Aorta (tissue), 5 donors: ENCODE measurements around the gene ZNF8. TPM values are rescaled to one million over a fixed set of nuclear protein-coding genes. Genes with fewer than 3 reads are reported as not detected.
A peak's percentile ranks its signal among the peaks of the same experiment; 100 is the strongest.

Source experiments
- ATAC-seq: fragments of 200-7000 bp; cut with Tn5 transposase; one replicate; pipeline ENCODE4 v1.9.1; 2022; ENCODE audit warnings: moderate library complexity; ENCODE audit not compliant: low FRiP score
- DNase-seq, 2 donors: peaks; one replicate each; pipeline ENCODE4 v3.0.0-alpha.2; 2020
- H3K27ac ChIP-seq, 2 donors: one replicate each; pipeline ENCODE4 v1.5.1; 2013; ENCODE audit warnings: low read length in 2 of 2, mild to moderate bottlenecking in 2 of 2, moderate library complexity in 2 of 2, control low read depth in 1 of 2, inconsistent platforms in 1 of 2, low read depth in 1 of 2
- H3K27me3 ChIP-seq, 2 donors: one replicate each; pipeline ENCODE4 v1.6.1; 2013; ENCODE audit warnings: control low read depth in 1 of 2, low read length in 1 of 2, mild to moderate bottlenecking in 1 of 2, moderate library complexity in 1 of 2; ENCODE audit not compliant: insufficient read depth in 2 of 2, control insufficient read depth in 1 of 2
- H3K36me3 ChIP-seq, 2 donors: one replicate each; pipeline ENCODE4 v1.6.1; 2013; ENCODE audit warnings: control low read depth in 1 of 2, low read length in 1 of 2, mild to moderate bottlenecking in 1 of 2; ENCODE audit not compliant: insufficient read depth in 2 of 2, control insufficient read depth in 1 of 2
- H3K4me1 ChIP-seq, 2 donors: one replicate each; pipeline ENCODE4 v1.6.1; 2013; ENCODE audit warnings: low read length in 2 of 2, control low read depth in 1 of 2, mild to moderate bottlenecking in 1 of 2, moderate library complexity in 1 of 2; ENCODE audit not compliant: insufficient read depth in 2 of 2, control insufficient read depth in 1 of 2
- H3K4me3 ChIP-seq, 2 donors: one replicate each; pipeline ENCODE4 v1.5.1; 2013; ENCODE audit warnings: low read length in 2 of 2, control low read depth in 1 of 2, mild to moderate bottlenecking in 1 of 2
- H3K9me3 ChIP-seq: one replicate; pipeline ENCODE4 v1.6.1; 2013; ENCODE audit warnings: mild to moderate bottlenecking, low read length; ENCODE audit not compliant: control insufficient read depth
- WGBS, 2 donors: extraction: QIAGEN DNeasy Blood & Tissue Kit; methylation state at CpG; one replicate each; pipeline ENCODE4 v1.1.7; 2013; 5-methylcytosine and 5-hydroxymethylcytosine counted together
- intact Hi-C, 2 donors: fragments of 100-400 bp; cut with DNase I; formaldehyde crosslinking; loops; one replicate each; pipeline versions ENCODE4 v1.14.2 to v1.15.0; 2022
- polyA plus RNA-seq, 2 donors: library from polyadenylated mRNA; stranded (reverse); fragments of 200-250 nt; gene quantifications; one replicate each; pipeline ENCODE4 v1.2.3, GENCODE V29; 2013
- total RNA-seq, 2 donors: library from RNA; stranded (reverse); fragmentation: NEBNext Ultra II Directional; extraction: Animal tissue kit (Norgen Biotek cat#: 25700); gene quantifications; one replicate each; pipeline ENCODE4 v1.2.1, GENCODE V29; 2021
- donor health status: healthy with polysubstance abuse.
- donor health status: Bipolar disorder and iron deficiency.
- donor health status: DM: no; HTN: no; CAD: no.
- donor health status: DM: no; HTN: no; CAD: no.
- donor health status: DM: yes; HTN: yes; CAD: no.

ZNF8 gene
- total and polyA plus RNA-seq, 4 donors: 0.38 to 7.8 (median 3.9) TPM

DNA sequence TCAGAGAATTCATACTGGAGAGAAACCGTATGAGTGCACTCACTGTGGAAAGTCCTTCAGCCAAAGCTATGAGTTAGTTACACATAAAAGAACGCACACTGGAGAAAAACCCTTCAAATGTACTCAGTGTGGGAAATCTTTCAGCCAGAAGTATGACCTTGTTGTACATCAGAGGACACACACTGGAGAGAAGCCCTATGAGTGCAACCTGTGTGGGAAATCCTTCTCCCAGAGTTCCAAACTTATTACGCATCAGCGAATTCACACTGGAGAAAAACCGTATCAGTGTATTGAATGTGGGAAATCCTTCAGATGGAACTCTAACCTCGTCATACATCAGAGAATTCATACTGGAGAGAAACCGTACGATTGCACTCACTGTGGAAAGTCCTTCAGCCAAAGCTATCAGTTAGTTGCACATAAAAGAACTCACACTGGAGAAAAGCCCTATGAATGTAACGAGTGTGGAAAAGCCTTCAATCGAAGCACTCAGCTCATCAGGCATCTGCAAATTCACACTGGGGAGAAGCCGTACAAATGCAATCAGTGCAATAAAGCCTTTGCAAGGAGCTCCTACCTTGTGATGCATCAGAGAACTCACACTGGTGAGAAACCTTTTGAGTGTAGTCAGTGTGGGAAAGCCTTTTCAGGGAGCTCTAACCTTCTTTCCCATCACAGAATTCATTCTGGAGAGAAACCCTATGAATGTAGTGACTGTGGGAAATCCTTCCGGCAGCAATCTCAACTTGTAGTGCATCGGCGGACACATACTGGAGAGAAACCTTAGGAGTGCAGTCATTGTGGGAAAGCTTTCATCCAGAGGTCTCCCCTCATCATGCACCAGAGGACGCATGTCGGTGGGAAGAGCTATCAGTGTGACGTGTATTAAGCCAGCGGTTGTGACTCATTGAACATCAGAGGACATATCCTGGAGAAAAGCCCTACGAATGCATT, 16.5 kb upstream of the ZNF8 start:
- 98 to 99% methylated on average over 19 of the region's 19 CpGs for WGBS, 2 donors

DNA sequence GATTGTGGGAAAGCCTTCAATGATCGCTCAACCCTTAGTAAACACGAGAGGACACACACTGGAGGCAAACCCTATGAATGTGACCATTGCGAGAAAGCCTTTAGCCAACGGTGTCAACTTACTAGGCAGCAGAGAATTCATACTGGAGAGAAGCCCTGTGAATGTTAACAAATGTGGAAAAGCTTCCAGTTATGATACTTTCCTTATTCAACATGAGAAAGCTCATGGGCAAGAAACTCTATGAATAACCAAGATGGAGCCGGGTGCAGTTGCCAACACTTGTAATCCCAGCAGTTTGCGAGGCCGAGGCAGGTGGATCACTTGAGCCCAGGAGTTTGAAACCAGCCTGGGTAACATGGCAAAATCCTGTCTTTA, 15.8 kb upstream of the ZNF8 start:
- Histone ChIP-seq H3K27me3 (no peaks in the 10 kb centered on the region), H3K27ac (no peak overlapping the region), H3K4me1 (no peaks in the 10 kb centered on the region), H3K9me3 (peaks cover 62% of the 10 kb centered on the region), H3K36me3 (peaks cover 16 to 22% of the 10 kb centered on the region in 2 donors), H3K4me3 (no peak overlapping the region)
- DNase-seq (no peak), ATAC-seq (no peak)
- WGBS, 2 donors: 98% methylated on average over 7 of the region's 7 CpGs
- intact Hi-C loops: no loop called here

More for the DNA sequence above, 16.5 kb upstream of the ZNF8 start:
- no peak overlapping the region for H3K4me3 ChIP-seq
- H3K4me1 ChIP-seq: no peaks in the 10 kb centered on the region
- ATAC-seq (no peak), DNase-seq (no peak)
- peaks cover 65% of the 10 kb centered on the region for H3K9me3 ChIP-seq
- no peaks in the 10 kb centered on the region for H3K27me3 ChIP-seq
- peaks cover 19 to 25% of the 10 kb centered on the region in 2 donors for H3K36me3 ChIP-seq
- H3K27ac ChIP-seq: no peak overlapping the region
- intact Hi-C loops: no loop called here

DNA sequence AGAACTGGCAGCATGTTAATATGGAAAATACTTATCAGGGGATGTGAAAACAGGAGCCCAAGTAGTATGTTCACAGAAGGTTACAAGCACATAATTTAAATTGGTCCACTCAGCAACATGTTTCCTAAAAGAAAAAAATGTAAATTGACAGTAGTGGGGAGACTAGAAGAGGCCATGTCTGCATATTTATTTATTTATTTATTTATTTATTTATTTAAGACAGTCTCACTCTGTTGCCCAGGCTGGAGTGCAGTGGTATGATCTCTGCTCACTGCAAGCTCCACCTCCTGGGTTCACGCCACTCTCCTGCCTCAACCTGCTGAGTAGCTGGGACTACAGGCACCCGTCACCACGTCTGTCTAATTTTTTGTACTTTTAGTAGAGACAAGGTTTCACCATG, 13.7 kb upstream of the ZNF8 start:
- WGBS, 2 donors: 96 to 98% methylated on average over 3 of the region's 3 CpGs
- no peaks in the 10 kb centered on the region for H3K27me3 ChIP-seq
- peaks cover 8 to 13% of the 10 kb centered on the region in 2 donors for H3K36me3 ChIP-seq
- no peak overlapping the region for H3K27ac ChIP-seq
- ATAC-seq (no peak), DNase-seq (no peak)
- peaks cover 54% of the 10 kb centered on the region for H3K9me3 ChIP-seq
- no peak overlapping the region for H3K4me3 ChIP-seq
- intact Hi-C loops: no loop called here
- H3K4me1 ChIP-seq: no peaks in the 10 kb centered on the region

- intact Hi-C loops: no loop called here
- WGBS, 2 donors: 93 to 95% methylated on average over 3 of the region's 3 CpGs
- peaks cover 40% of the 10 kb centered on the region for H3K9me3 ChIP-seq
- no peaks in the 10 kb centered on the region for H3K27me3 ChIP-seq
- H3K27ac ChIP-seq: no peak overlapping the region
- H3K4me3 ChIP-seq: no peak overlapping the region
- ATAC-seq: no peak
- H3K4me1 ChIP-seq: no peaks in the 10 kb centered on the region
- H3K36me3 ChIP-seq: peaks cover 0 to 6% of the 10 kb centered on the region in 2 donors
- DNase-seq: no peak
These were observed 10.4 kb upstream of the ZNF8 start for GRCh38 chr19:58268344-58268743.

DNA sequence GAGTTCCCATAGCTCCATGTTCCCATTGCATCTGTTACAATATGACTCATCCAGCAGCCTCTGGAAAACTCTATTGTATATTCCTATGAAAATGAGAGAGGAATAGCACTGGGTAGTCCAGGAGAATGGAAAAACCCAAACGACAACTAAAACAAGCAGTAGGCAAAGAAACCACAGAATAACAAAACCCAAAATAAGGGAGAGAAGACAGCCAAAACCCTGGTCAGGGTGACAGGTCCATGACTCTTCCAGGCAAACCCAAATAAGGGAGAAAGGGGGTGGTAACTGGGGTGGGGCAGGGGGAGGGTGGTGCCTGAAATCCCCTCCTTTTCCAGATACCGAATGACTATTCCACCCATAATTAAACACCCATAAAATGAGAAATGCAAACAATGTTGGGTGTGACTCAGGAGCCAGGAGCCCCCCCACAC, 4.0 kb upstream of the ZNF8 start:
- H3K27me3 ChIP-seq: no peaks in the 10 kb centered on the region
- H3K4me1 ChIP-seq: no peaks in the 10 kb centered on the region
- ATAC-seq: no peak
- no peak for DNase-seq
- peaks cover 0 to 3% of the 10 kb centered on the region in 2 donors for H3K36me3 ChIP-seq
- peaks cover 13% of the 10 kb centered on the region for H3K9me3 ChIP-seq
- H3K4me3 ChIP-seq: no peak overlapping the region
- intact Hi-C loops: no loop called here
- 80 to 84% methylated on average over 2 of the region's 2 CpGs for whole genome bisulfite sequencing, 2 donors
- H3K27ac ChIP-seq: no peak overlapping the region

GRCh38 chr19:58275564-58275963, 3.2 kb upstream of the ZNF8 start:
- DNase-seq (peak in 1 of 2 donors; percentile 1), ATAC-seq (no peak)
- Histone ChIP-seq H3K27me3 (no peaks in the 10 kb centered on the region), H3K4me1 (peaks cover 2 to 3% of the 10 kb centered on the region in 2 donors), H3K4me3 (no peak overlapping the region), H3K27ac (no peak overlapping the region), H3K36me3 (peaks cover 0 to 3% of the 10 kb centered on the region in 2 donors), H3K9me3 (peaks cover 11% of the 10 kb centered on the region)
- intact Hi-C loops: no loop called here
- WGBS, 2 donors: 97 to 98% methylated on average over 3 of the region's 3 CpGs

- no peak overlapping the region for H3K27ac ChIP-seq
- no peak overlapping the region for H3K4me3 ChIP-seq
- peaks cover 2 to 3% of the 10 kb centered on the region in 2 donors for H3K4me1 ChIP-seq
- ATAC-seq (no peak), DNase-seq (peak in 1 of 2 donors; percentile 49)
- peaks cover 4% of the 10 kb centered on the region for H3K9me3 ChIP-seq
- intact Hi-C loops: no loop called here
- WGBS, 2 donors: 92 to 96% methylated on average over 7 of the region's 7 CpGs
- peaks cover 0 to 1% of the 10 kb centered on the region in 2 donors for H3K36me3 ChIP-seq
- no peaks in the 10 kb centered on the region for H3K27me3 ChIP-seq
These were observed 1.6 kb upstream of the ZNF8 start for GRCh38 chr19:58277197-58277596.

DNA sequence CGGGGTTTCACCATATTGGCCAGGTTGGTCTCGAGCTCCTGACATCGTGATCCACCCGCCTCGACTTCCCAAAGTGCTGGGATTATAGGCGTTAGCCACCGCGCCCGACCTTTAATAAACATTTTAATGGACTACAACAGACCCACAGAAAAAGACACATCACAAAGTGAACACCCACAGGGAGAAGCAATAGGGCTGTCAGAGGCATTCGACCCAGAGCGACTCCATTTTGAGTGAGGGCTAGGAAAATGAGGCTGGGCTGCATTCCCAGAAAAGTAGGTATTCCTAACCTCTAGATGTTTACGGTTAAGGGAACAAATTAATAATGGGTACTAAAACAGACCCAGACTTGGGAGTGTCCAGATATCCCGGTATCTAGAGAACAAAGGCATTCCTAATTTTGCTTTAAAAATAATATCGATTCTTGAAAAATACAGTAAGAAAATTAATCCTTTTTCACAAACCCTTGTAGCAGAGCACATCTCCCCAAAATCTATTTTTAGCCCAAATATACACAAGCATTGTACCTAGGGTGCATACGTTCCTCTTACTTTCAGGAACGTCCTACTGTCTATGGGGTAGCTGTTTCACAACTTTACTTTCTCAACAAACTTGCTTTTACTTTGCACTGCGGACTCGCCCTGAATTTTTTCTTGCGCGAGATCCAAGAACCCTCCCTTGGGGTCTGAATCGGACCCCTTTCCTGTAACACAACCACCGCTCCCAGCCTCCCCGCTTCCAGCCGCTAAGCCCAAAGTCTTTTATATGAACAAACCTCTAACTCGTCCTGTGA, 811 bp upstream of the ZNF8 start:
- H3K36me3 ChIP-seq: no peaks in the 10 kb centered on the region
- H3K27me3 ChIP-seq: no peaks in the 10 kb centered on the region
- H3K4me3 ChIP-seq: peak overlapping the region; percentile 38 to 84
- peak in 1 of 2 donors; percentile 34 for DNase-seq
- ATAC-seq: peak; percentile 13
- 35% methylated on average over 25 of the region's 25 CpGs for WGBS, 2 donors
- H3K4me1 ChIP-seq: peaks cover 2 to 3% of the 10 kb centered on the region in 2 donors
- peaks cover 2% of the 10 kb centered on the region for H3K9me3 ChIP-seq
- H3K27ac ChIP-seq: peak overlapping the region in 1 of 2 donors; percentile 15
- intact Hi-C loops: loop anchor here (2.0 kb wide), 1 partner anchor 27 kb away; the partner anchor contains the start of gene ERVK3-1 (in 2 of the 2)
